ENCODE data around the gene NPAS3.

GRCh38 chr14:33377596-33378390 lies 439.1 kb downstream of the NPAS3 start:
- no peak for TF ChIP-seq CTCF (IDR thresholded peaks at IDR 0.05; ENCODE audit: low read depth, low read length)
- TF ChIP-seq EZH2phosphoT487 (IDR thresholded peaks at IDR 0.05; ENCODE audit: low read depth) = no peak

Data from OCI-LY3 (cell line).